ENCODE data around the gene LRP6. TPM values are rescaled to one million over a fixed set of nuclear protein-coding genes. Genes with fewer than 3 reads are reported as not detected.

The LRP6 gene
- total RNA-seq, 1 experiment from 2014 or later, result 22.0 TPM

- in situ Hi-C loops (cut with HindIII; ENCODE audit: low pct_unique_long_range_greater_than_20kb, low sequenced_read_pairs), result no loop called here
- no peak for DNase-seq (ENCODE audit: low read depth, low spot score)
- BruUV-seq (replicated peaks), result no TSS peak
- no peaks in the 10 kb centered on the region for H3K9me3 ChIP-seq (ENCODE audit: control insufficient read depth, insufficient read depth, low read depth, low read length)
- no peaks in the 10 kb centered on the region for H3K27me3 ChIP-seq (ENCODE audit: control insufficient read depth, insufficient read depth, low read length)
- intact Hi-C loops (cut with micrococcal nuclease; ENCODE audit: unreplicated experiment), result no loop called here
- H3K4me1 ChIP-seq (ENCODE audit: control insufficient read depth, insufficient read depth, low read length), result no peaks in the 10 kb centered on the region
- ChIA-PET CTCF (no interaction called here), POLR2A (no interaction called here)
- no peak for ATAC-seq
- no peak for TF ChIP-seq SIN3A (IDR thresholded peaks at IDR 0.05; ENCODE audit: borderline replicate concordance, insufficient read depth, low read depth, low read length)
- TF ChIP-seq CTCF (IDR thresholded peaks at IDR 0.05), result no peak
- H3K4me3 ChIP-seq (ENCODE audit: low read depth in 2 of 2, low read length in 2 of 2), result no peak overlapping the region
- no peak overlapping the region for H3K27ac ChIP-seq (ENCODE audit: low read length)
- H3K36me3 ChIP-seq (ENCODE audit: control insufficient read depth, insufficient read depth, low read length), result no peaks in the 10 kb centered on the region
These were observed 84.0 kb downstream of the LRP6 start for GRCh38 chr12:12182703-12183365.

GRCh38 chr12:12181511-12181910 is 85.3 kb downstream of the LRP6 start:
- intact Hi-C loops (cut with micrococcal nuclease; ENCODE audit: unreplicated experiment) (no loop called here), in situ Hi-C loops (cut with HindIII; ENCODE audit: low pct_unique_long_range_greater_than_20kb, low sequenced_read_pairs) (no loop called here)
- Histone ChIP-seq H3K27me3 (ENCODE audit: control insufficient read depth, insufficient read depth, low read length) (no peaks in the 10 kb centered on the region), H3K36me3 (ENCODE audit: control insufficient read depth, insufficient read depth, low read length) (no peaks in the 10 kb centered on the region), H3K9me3 (ENCODE audit: control insufficient read depth, insufficient read depth, low read depth, low read length) (no peaks in the 10 kb centered on the region), H3K4me1 (ENCODE audit: control insufficient read depth, insufficient read depth, low read length) (no peaks in the 10 kb centered on the region), H3K4me3 (ENCODE audit: low read depth in 2 of 2, low read length in 2 of 2) (no peak overlapping the region), H3K27ac (ENCODE audit: low read length) (no peak overlapping the region)
- ChIA-PET POLR2A (no interaction called here), CTCF (no interaction called here)
- no peak for ATAC-seq
- no TSS peak for BruUV-seq (replicated peaks)
- DNase-seq (ENCODE audit: low read depth, low spot score), result no peak
- TF ChIP-seq TCF7L2 (IDR thresholded peaks at IDR 0.05; ENCODE audit: low read depth, low read length), result no peak
- no peak for TF ChIP-seq POLR2AphosphoS5 (IDR thresholded peaks at IDR 0.05; ENCODE audit: low read depth, low read length)

- intact Hi-C loops (cut with micrococcal nuclease; ENCODE audit: unreplicated experiment) (no loop called here), in situ Hi-C loops (cut with HindIII; ENCODE audit: low pct_unique_long_range_greater_than_20kb, low sequenced_read_pairs) (no loop called here)
- ATAC-seq, result no peak
- no peak overlapping the region for H3K27ac ChIP-seq (ENCODE audit: low read length)
- no TSS peak for BruUV-seq (replicated peaks)
- ChIA-PET POLR2A (no interaction called here), CTCF (no interaction called here)
- TF ChIP-seq TCF7L2 (IDR thresholded peaks at IDR 0.05; ENCODE audit: low read depth, low read length) (no peak), SIN3A (IDR thresholded peaks at IDR 0.05; ENCODE audit: borderline replicate concordance, insufficient read depth, low read depth, low read length) (no peak), CTCF (IDR thresholded peaks at IDR 0.05) (no peak), POLR2AphosphoS5 (IDR thresholded peaks at IDR 0.05; ENCODE audit: low read depth, low read length) (no peak)
- H3K9me3 ChIP-seq (ENCODE audit: control insufficient read depth, insufficient read depth, low read depth, low read length), result no peaks in the 10 kb centered on the region
- H3K27me3 ChIP-seq (ENCODE audit: control insufficient read depth, insufficient read depth, low read length), result no peaks in the 10 kb centered on the region
- H3K36me3 ChIP-seq (ENCODE audit: control insufficient read depth, insufficient read depth, low read length), result no peaks in the 10 kb centered on the region
- no peaks in the 10 kb centered on the region for H3K4me1 ChIP-seq (ENCODE audit: control insufficient read depth, insufficient read depth, low read length)
- no peak for DNase-seq (ENCODE audit: low read depth, low spot score)
- H3K4me3 ChIP-seq (ENCODE audit: low read depth in 2 of 2, low read length in 2 of 2), result no peak overlapping the region
These were observed 86.3 kb downstream of the LRP6 start for GRCh38 chr12:12180575-12180974.

All from Panc1 (cell line).